ENCODE measurements around the gene ZGPAT.
"Not testable (repeated sequence)": the region's sequence is repeated elsewhere in the genome, so short reads cannot be mapped to it uniquely, and the experiment has no call there.

Gene ZGPAT

DNA sequence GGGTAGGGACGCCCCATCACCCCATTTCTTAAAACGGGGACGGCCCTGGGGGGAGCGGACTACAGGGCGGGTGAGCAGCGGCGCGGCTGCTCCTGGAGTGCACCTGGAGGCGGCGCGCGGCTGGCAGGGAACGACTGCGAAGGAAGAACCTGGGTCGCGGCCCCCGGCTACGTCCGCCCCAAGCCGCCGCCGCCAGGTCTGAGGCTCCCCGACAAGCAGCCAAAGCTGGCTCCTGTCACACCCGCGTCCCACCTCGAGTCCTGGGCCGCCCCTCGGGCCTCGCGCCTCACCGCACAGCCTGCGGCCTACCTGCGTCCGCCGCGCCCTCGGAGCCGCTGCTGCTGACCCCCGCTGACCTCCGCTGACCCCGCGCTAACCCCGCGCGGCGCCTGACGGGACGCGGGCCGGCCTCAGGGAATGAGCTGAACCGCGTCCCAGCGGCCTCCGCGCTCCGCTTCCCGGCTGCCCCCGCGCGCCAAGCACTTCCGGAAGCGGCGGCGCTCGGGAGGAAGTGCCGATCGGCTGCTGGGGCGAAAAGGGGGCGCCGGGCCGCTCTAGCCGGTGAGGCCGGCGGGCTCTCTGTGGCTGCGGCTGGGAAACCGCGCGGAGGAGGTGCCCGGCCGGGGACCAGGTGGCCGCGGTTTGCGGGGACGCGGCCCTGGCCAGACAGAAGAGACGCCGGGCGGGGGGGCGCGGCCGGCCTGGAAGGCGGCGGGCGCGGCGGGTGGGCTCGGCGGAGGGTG, at the start of gene ZGPAT, which contains the start of gene ARFRP1:
Gene ZGPAT, plus strand, starts transcription at position 482 of the 743 bp plus-strand sequence. CDS start 542 bp downstream, outside the sequence.
Gene ARFRP1, minus strand, starts transcription at position 419 of the 743 bp plus-strand sequence. CDS start 885 bp downstream, outside the sequence.
- H4K20me1 ChIP-seq: peaks cover 14 to 90% (median 74%) of the 10 kb centered on the region in 11 experiments; a peak in 21 of 22 replicates
- peak within 1 kb of the TSS; percentile 81 to 93 (median 91) for H3K27ac ChIP-seq

GRCh38 chr20:63658749-63659187, 49.1 kb upstream of the ZGPAT start:
- peak overlapping the region; percentile 1 to 98 (median 92); a peak in 20 of 22 replicates for H3K27ac ChIP-seq
- H3K9me3 ChIP-seq (replicated peaks in 1 of 11): no peaks in the 10 kb centered on the region
- TF ChIP-seq Cebpa-rat (IDR thresholded peaks at IDR 0.05): no peak
- peak overlapping the region; percentile 90 to 100 (median 97) for H3K4me2 ChIP-seq
- H3K36me3 ChIP-seq: peaks cover 32 to 45% (median 38%) of the 10 kb centered on the region in 11 experiments
- no peaks in the 10 kb centered on the region for H3K27me3 ChIP-seq
- peaks cover 38 to 56% (median 49%) of the 10 kb centered on the region in 10 experiments for H3K4me1 ChIP-seq
- H4K20me1 ChIP-seq: peaks cover 0 to 32% (median 7%) of the 10 kb centered on the region in 11 experiments; a peak in 10 of 22 replicates
- peak overlapping the region; percentile 62 to 91 (median 77) for H3K4me3 ChIP-seq
- peak overlapping the region; percentile 86 to 97 (median 90) for H3K9ac ChIP-seq

More for the DNA sequence above, at the start of gene ZGPAT, which contains the start of gene ARFRP1:
- Histone ChIP-seq H3K9ac (peak within 1 kb of the TSS; percentile 83 to 97 (median 94)), H3K4me1 (peaks cover 25 to 47% (median 38%) of the 10 kb centered on the region in 10 experiments), H3K36me3 (peaks cover 69 to 82% (median 73%) of the 10 kb centered on the region in 11 experiments), H3K27me3 (no peaks in the 10 kb centered on the region), H3K4me3 (peak within 1 kb of the TSS; percentile 79 to 99 (median 95)), H3K9me3 (replicated peaks in 1 of 11) (peaks cover 9 to 17% (median 14%) of the 10 kb centered on the region in 11 experiments; a peak in 21 of 22 replicates), H3K4me2 (peak within 1 kb of the TSS; percentile 91 to 99 (median 98))
- no peak for TF ChIP-seq Cebpa-rat (IDR thresholded peaks at IDR 0.05)

- peak overlapping the region; percentile 86 to 97 (median 90) for H3K9ac ChIP-seq
These were observed 48.5 kb upstream of the ZGPAT start for GRCh38 chr20:63659370-63659769.

GRCh38 chr20:63660174-63660573, 47.7 kb upstream of the ZGPAT start:
- H3K9ac ChIP-seq: peak overlapping the region in 7 of 11 experiments; percentile 13 to 95 (median 90); a peak in 5 of 22 replicates
- H3K4me1 ChIP-seq: peaks cover 26 to 42% (median 35%) of the 10 kb centered on the region in 10 experiments
- H3K4me2 ChIP-seq: peak overlapping the region in 2 of 11 experiments; percentile 94 to 97; a peak in 3 of 22 replicates
- H3K36me3 ChIP-seq: peaks cover 42 to 59% (median 52%) of the 10 kb centered on the region in 11 experiments
- H3K27ac ChIP-seq; H3K4me3 ChIP-seq; H3K9me3 ChIP-seq (replicated peaks in 1 of 11); H3K27me3 ChIP-seq: not testable (repeated sequence)
- H4K20me1 ChIP-seq: peaks cover 0 to 46% (median 12%) of the 10 kb centered on the region in 11 experiments; a peak in 11 of 22 replicates

More at GRCh38 chr20:63659370-63659769, 48.5 kb upstream of the ZGPAT start:
- H3K4me3 ChIP-seq: peak overlapping the region; percentile 62 to 91 (median 77)
- H4K20me1 ChIP-seq: peaks cover 0 to 38% (median 8%) of the 10 kb centered on the region in 11 experiments; a peak in 10 of 22 replicates
- H3K27ac ChIP-seq: peak overlapping the region in 8 of 11 experiments; percentile 87 to 98 (median 92); a peak in 7 of 22 replicates
- TF ChIP-seq Cebpa-rat (IDR thresholded peaks at IDR 0.05): no peak
- H3K27me3 ChIP-seq: no peaks in the 10 kb centered on the region
- peaks cover 38 to 51% (median 44%) of the 10 kb centered on the region in 11 experiments for H3K36me3 ChIP-seq
- H3K4me2 ChIP-seq: peak overlapping the region; percentile 90 to 100 (median 97)
- H3K9me3 ChIP-seq (replicated peaks in 1 of 11): no peaks in the 10 kb centered on the region
- peaks cover 32 to 50% (median 43%) of the 10 kb centered on the region in 10 experiments for H3K4me1 ChIP-seq

- no peak overlapping the region for H3K4me2 ChIP-seq
- H3K9ac ChIP-seq: peak overlapping the region in 3 of 11 experiments; percentile 13 to 16 (median 14); a peak in 2 of 22 replicates
- H3K9me3 ChIP-seq (replicated peaks in 1 of 11): no peaks in the 10 kb centered on the region
- H4K20me1 ChIP-seq: peaks cover 0 to 50% (median 17%) of the 10 kb centered on the region in 11 experiments; a peak in 12 of 22 replicates
- TF ChIP-seq Cebpa-rat (IDR thresholded peaks at IDR 0.05): no peak
- H3K27me3 ChIP-seq: no peaks in the 10 kb centered on the region
- peaks cover 24 to 37% (median 31%) of the 10 kb centered on the region in 10 experiments for H3K4me1 ChIP-seq
- no peak overlapping the region for H3K4me3 ChIP-seq
- peaks cover 46 to 64% (median 57%) of the 10 kb centered on the region in 11 experiments for H3K36me3 ChIP-seq
- no peak overlapping the region for H3K27ac ChIP-seq
These were observed 47.2 kb upstream of the ZGPAT start for GRCh38 chr20:63660622-63661021.

DNA sequence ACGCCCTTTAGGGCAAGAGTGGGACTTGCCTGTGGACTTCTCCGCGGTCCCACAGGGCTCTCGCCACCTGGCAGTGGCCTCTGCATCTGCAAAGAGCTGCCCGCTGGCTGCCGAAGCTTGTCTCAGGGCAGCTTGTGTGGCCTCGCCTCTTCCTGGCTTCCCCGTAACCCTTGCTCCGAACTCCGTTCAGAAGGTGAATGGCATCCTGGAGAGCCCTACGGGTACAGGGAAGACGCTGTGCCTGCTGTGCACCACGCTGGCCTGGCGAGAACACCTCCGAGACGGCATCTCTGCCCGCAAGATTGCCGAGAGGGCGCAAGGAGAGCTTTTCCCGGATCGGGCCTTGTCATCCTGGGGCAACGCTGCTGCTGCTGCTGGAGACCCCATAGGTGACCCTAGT, 46.7 kb upstream of the ZGPAT start:
- Histone ChIP-seq H3K9ac (peak overlapping the region in 1 of 11 experiments; percentile 14; a peak in 1 of 22 replicates), H3K4me3 (no peak overlapping the region), H3K4me1 (peaks cover 24 to 33% (median 27%) of the 10 kb centered on the region in 10 experiments), H3K27me3 (no peaks in the 10 kb centered on the region), H4K20me1 (peaks cover 0 to 55% (median 19%) of the 10 kb centered on the region in 11 experiments; a peak in 12 of 22 replicates), H3K36me3 (peaks cover 51 to 69% (median 61%) of the 10 kb centered on the region in 11 experiments), H3K9me3 (replicated peaks in 1 of 11) (no peaks in the 10 kb centered on the region), H3K4me2 (no peak overlapping the region), H3K27ac (no peak overlapping the region)
- TF ChIP-seq Cebpa-rat (IDR thresholded peaks at IDR 0.05): no peak

DNA sequence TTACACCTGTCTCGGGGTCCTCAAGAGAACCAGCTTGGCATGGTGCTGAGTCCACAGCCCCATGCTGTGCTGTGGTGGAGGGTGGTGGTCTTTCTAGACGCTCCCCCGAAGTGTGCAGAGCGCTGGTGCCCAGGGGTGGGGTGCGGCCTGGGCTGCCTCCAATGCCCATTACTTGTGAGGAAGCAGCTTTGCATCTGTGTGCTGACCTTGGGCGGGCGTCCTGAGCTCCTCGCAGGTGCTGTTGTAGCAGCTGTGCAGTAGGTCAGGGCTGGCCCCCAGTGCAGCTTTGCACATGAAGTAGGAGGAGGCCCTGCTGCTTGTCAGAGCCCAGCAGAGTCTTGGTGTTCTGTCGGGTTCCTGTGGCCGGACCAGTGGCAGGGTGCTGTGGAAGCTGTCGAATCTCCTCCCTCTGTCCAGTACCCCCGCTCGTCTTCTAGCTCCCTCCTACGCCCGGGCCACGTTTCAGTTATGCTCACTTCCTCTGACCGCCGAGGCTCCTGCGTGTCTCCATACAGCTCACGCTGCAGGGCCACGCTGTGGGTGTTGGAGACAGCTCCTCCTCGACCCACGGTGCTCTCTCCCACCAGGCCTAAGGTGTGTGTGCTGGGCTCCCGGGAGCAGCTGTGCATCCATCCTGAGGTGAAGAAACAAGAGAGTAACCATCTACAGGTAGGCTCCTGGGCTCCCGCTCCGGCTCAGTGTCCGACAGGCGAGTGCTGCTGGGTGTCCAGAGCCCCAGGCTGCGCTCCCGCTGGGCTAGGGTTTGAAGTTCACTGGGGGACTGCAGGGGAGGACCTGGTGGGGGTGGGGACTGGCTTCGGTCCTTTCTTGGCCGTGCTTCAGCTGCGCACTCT, 45.7 kb upstream of the ZGPAT start:
- no peaks in the 10 kb centered on the region for H3K27me3 ChIP-seq
- H3K4me2 ChIP-seq: no peak overlapping the region
- H4K20me1 ChIP-seq: peaks cover 0 to 59% (median 19%) of the 10 kb centered on the region in 11 experiments; a peak in 12 of 22 replicates
- peaks cover 14 to 23% (median 17%) of the 10 kb centered on the region in 10 experiments for H3K4me1 ChIP-seq
- no peak overlapping the region for H3K9ac ChIP-seq
- H3K9me3 ChIP-seq (replicated peaks in 1 of 11): no peaks in the 10 kb centered on the region
- H3K36me3 ChIP-seq: peaks cover 60 to 80% (median 69%) of the 10 kb centered on the region in 11 experiments
- TF ChIP-seq Cebpa-rat (IDR thresholded peaks at IDR 0.05): no peak
- no peak overlapping the region for H3K27ac ChIP-seq
- H3K4me3 ChIP-seq: no peak overlapping the region

DNA sequence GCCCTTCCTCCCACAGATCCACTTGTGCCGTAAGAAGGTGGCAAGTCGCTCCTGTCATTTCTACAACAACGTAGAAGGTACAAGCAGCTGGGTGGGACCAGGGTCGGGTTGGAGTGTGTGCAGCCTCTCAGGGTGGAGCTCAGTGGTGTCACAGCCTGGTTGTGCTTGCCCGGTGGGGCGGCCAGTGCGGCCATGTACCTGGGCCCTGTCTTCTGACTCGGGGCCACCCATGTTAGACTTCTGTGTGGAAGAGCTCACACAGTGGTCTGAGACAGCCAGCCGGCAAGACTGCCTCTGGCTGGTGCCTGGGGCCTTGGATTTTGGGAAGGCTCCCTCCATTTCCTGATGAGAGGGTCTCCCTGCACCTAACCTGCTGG, 45.0 kb upstream of the ZGPAT start:
- no peaks in the 10 kb centered on the region for H3K27me3 ChIP-seq
- H3K9ac ChIP-seq: no peak overlapping the region
- H3K27ac ChIP-seq: no peak overlapping the region
- peaks cover 9 to 17% (median 11%) of the 10 kb centered on the region in 10 experiments for H3K4me1 ChIP-seq
- peaks cover 66 to 86% (median 75%) of the 10 kb centered on the region in 11 experiments for H3K36me3 ChIP-seq
- peaks cover 0 to 64% (median 19%) of the 10 kb centered on the region in 11 experiments; a peak in 12 of 22 replicates for H4K20me1 ChIP-seq
- TF ChIP-seq Cebpa-rat (IDR thresholded peaks at IDR 0.05): no peak
- H3K4me2 ChIP-seq: no peak overlapping the region
- no peaks in the 10 kb centered on the region for H3K9me3 ChIP-seq (replicated peaks in 1 of 11)
- H3K4me3 ChIP-seq: no peak overlapping the region
